OCI-LY3 (cell line): ENCODE results near the gene APBA1.

Source experiments
- EZH2phosphoT487 ChIP-seq: fragments of 200-600 bp; shearing (Covaris generic); IDR thresholded peaks from 2 replicates; pipeline ENCODE4 v1.6.1; 2018; ENCODE audit warnings: antibody characterized with exemption, mixed run types, low read depth
- TF ChIP-seq, protein P1 (sequence below): fragments of 200-600, 300-600 bp; sonication (generic); IDR thresholded peaks from 2 replicates; pipeline ENCODE4 v1.5.1; 2014; ENCODE audit warnings: antibody characterized with exemption, low read length, low read depth

DNA sequence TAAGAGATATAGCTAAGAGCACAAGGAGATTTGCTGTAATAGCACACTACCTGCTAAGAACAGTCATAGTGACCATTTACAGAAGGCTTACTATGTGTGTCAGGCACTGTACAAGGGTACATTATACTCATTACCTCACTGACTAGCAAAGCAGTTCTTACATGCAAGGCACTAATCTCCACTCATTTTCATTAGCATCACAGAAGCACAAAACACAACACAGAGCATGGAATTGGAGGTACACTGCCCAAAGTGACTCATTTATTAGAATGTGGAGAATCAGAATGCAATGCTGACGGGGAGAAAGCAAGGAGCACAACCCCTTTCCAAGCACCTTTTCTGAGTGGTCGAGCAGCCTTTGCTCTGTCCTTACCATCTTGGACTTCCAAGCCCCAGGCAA, 177.4 kb downstream of the APBA1 start:
- TF ChIP-seq, protein P1, sequence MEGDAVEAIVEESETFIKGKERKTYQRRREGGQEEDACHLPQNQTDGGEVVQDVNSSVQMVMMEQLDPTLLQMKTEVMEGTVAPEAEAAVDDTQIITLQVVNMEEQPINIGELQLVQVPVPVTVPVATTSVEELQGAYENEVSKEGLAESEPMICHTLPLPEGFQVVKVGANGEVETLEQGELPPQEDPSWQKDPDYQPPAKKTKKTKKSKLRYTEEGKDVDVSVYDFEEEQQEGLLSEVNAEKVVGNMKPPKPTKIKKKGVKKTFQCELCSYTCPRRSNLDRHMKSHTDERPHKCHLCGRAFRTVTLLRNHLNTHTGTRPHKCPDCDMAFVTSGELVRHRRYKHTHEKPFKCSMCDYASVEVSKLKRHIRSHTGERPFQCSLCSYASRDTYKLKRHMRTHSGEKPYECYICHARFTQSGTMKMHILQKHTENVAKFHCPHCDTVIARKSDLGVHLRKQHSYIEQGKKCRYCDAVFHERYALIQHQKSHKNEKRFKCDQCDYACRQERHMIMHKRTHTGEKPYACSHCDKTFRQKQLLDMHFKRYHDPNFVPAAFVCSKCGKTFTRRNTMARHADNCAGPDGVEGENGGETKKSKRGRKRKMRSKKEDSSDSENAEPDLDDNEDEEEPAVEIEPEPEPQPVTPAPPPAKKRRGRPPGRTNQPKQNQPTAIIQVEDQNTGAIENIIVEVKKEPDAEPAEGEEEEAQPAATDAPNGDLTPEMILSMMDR: no peak
- TF ChIP-seq EZH2phosphoT487: no peak
